HCT116 (cell line): ENCODE measurements around the gene IL17D. TPM values are rescaled to one million over a fixed set of nuclear protein-coding genes. Genes with fewer than 3 reads are reported as not detected.

ENCODE experiments used
- ATAC-seq: fragments of 200-7000 bp; cut with Tn5 transposase; 2 replicates; pipeline ENCODE4 v1.9.1; 2020; ENCODE audit warnings: mild to moderate bottlenecking, moderate library complexity
- BruUV-seq: library from RNA; stranded (reverse); fragments of 400-500 nt; replicated peaks from 2 replicates; lab custom pipeline; 2021; lab: Mats Ljungman, UMichigan
- CTCF ChIA-PET: fragments of 300-600 bp; sonication (Branson Sonifier 250); formaldehyde crosslinking; loops from one replicate; lab custom pipeline; 2021; ENCODE audit warnings: antibody characterized with exemption; lab: Charles Lee
- POLR2A ChIA-PET: fragments of 300-600, 350-600 bp; sonication (Branson Sonifier 250); formaldehyde crosslinking; loops from one replicate; lab custom pipeline; 2021; ENCODE audit warnings: antibody characterized with exemption; lab: Charles Lee
- RAD21 ChIA-PET, 2 experiments: fragments of 300-600 bp; sonication (Branson Sonifier 250); formaldehyde crosslinking; loops; one replicate each; lab custom pipeline; 2023; ENCODE audit warnings: low total read pairs in 2 of 2; ENCODE audit not compliant: uncharacterized antibody in 2 of 2, unreplicated experiment in 2 of 2, low non-redundant PET in 1 of 2; lab: Charles Lee
- DNase-seq: peaks from one replicate; pipeline ENCODE4 v3.0.0-alpha.2; 2010; ENCODE audit warnings: low read depth, low spot score
- H2AFZ ChIP-seq: fragments of 200-600 bp; shearing (Covaris generic), sonication (generic); 2 replicates; pipeline ENCODE4 v1.6.1; 2017; ENCODE audit warnings: low read depth, mixed run types, mixed read lengths, antibody characterized with exemption, low read length; ENCODE audit not compliant: poor library complexity, severe bottlenecking
- H3K27ac ChIP-seq: 2 replicates; pipeline ENCODE4 v1.5.1; 2012; ENCODE audit warnings: low read depth, low read length
- H3K27me3 ChIP-seq: fragments of 200-600 bp; sonication (generic); 2 replicates; pipeline ENCODE4 v1.6.1; 2016; ENCODE audit warnings: mixed run types, low read length, mixed read lengths; ENCODE audit not compliant: insufficient read depth
- H3K36me3 ChIP-seq, 2 experiments: fragments of 200-500 bp in 1 of 2; fragments of 200-600 bp in 1 of 2; sonication (Bioruptor generic) in 1 of 2; sonication (generic) in 1 of 2; 2 replicates each; pipeline versions ENCODE4 v1.5.1 to v1.6.1; 2014 to 2016; ENCODE audit warnings: low read length in 2 of 2, inconsistent platforms in 1 of 2, mixed read lengths in 1 of 2, mixed run types in 1 of 2; ENCODE audit not compliant: insufficient read depth in 2 of 2, control insufficient read depth in 1 of 2
- H3K4me1 ChIP-seq, 2 experiments: fragments of 200-600 bp in 1 of 2; sonication (generic) in 1 of 2; 2 replicates each; pipeline versions ENCODE4 v1.5.1 to v1.6.1; 2012 to 2017; ENCODE audit warnings: low read length in 2 of 2, inconsistent platforms in 1 of 2, mild to moderate bottlenecking in 1 of 2, mixed read lengths in 1 of 2, mixed run types in 1 of 2, moderate library complexity in 1 of 2; ENCODE audit not compliant: insufficient read depth in 2 of 2, control insufficient read depth in 1 of 2
- H3K4me2 ChIP-seq: fragments of 200-600 bp; sonication (generic); 2 replicates; pipeline ENCODE4 v1.6.1; 2017; ENCODE audit warnings: mixed run types, low read length, mixed read lengths
- H3K4me3 ChIP-seq, 2 experiments: fragments of 200-600 bp in 1 of 2; sonication (generic) in 1 of 2; replicated peaks in 1 of 2; 2 replicates each; pipeline ENCODE4 v1.5.1; 2011 to 2016; ENCODE audit warnings: low read length in 2 of 2, control low read depth in 1 of 2, low read depth in 1 of 2, mild to moderate bottlenecking in 1 of 2, mixed read lengths in 1 of 2, mixed run types in 1 of 2
- H3K79me2 ChIP-seq: fragments of 200-600 bp; sonication (generic); 2 replicates; pipeline ENCODE4 v1.6.1; 2017; ENCODE audit warnings: mild to moderate bottlenecking, mixed run types, low read length, moderate library complexity, mixed read lengths; ENCODE audit not compliant: insufficient read depth
- H3K9ac ChIP-seq: fragments of 200-600 bp; sonication (generic); 2 replicates; pipeline ENCODE4 v1.6.1; 2016; ENCODE audit warnings: low read length, mixed read lengths
- H3K9me2 ChIP-seq: fragments of 200-600 bp; sonication (generic), shearing (Covaris generic); 2 replicates; pipeline ENCODE4 v1.6.1; 2017; ENCODE audit warnings: mixed run types, mild to moderate bottlenecking, moderate library complexity; ENCODE audit not compliant: insufficient read depth
- H3K9me3 ChIP-seq, 2 experiments: fragments of 200-500 bp in 1 of 2; fragments of 200-600 bp in 1 of 2; sonication (Bioruptor generic) in 1 of 2; sonication (generic) in 1 of 2; 2 replicates each; pipeline ENCODE4 v1.6.1; 2014 to 2017; ENCODE audit warnings: low read length in 2 of 2, mixed read lengths in 2 of 2, inconsistent platforms in 1 of 2, low read depth in 1 of 2, mild to moderate bottlenecking in 1 of 2, mixed run types in 1 of 2, moderate library complexity in 1 of 2; ENCODE audit not compliant: control insufficient read depth in 1 of 2, insufficient read depth in 1 of 2
- H4K20me1 ChIP-seq: fragments of 200-600 bp; sonication (generic), shearing (Covaris generic); 2 replicates; pipeline ENCODE4 v1.6.1; 2017; ENCODE audit warnings: mixed run types, mild to moderate bottlenecking, moderate library complexity; ENCODE audit not compliant: insufficient read depth
- ATF3 ChIP-seq: IDR thresholded peaks from 2 replicates; pipeline ENCODE4 v1.6.1; 2012
- CBX3 ChIP-seq: IDR thresholded peaks from 2 replicates; pipeline ENCODE4 v1.6.1; 2012; ENCODE audit warnings: low read depth
- CEBPB ChIP-seq: IDR thresholded peaks from 2 replicates; pipeline ENCODE4 v1.6.1; 2012; ENCODE audit warnings: low read depth
- EGR1 ChIP-seq: IDR thresholded peaks from 2 replicates; pipeline ENCODE4 v1.6.1; 2012; ENCODE audit warnings: low read depth
- ELF1 ChIP-seq: IDR thresholded peaks from 2 replicates; pipeline ENCODE4 v1.6.1; 2012; ENCODE audit warnings: low read depth, borderline replicate concordance
- EZH2phosphoT487 ChIP-seq: fragments of 200-600 bp; IDR thresholded peaks from 2 replicates; pipeline ENCODE4 v1.6.1; 2018; ENCODE audit warnings: antibody characterized with exemption, borderline replicate concordance
- FOSL1 ChIP-seq: IDR thresholded peaks from 2 replicates; pipeline ENCODE4 v1.6.1; 2012; ENCODE audit warnings: low read depth
- JUND ChIP-seq: IDR thresholded peaks from 2 replicates; pipeline ENCODE4 v1.6.1; 2012
- POLR2A ChIP-seq: IDR thresholded peaks from 2 replicates; pipeline ENCODE4 v1.7.0; 2011; ENCODE audit warnings: borderline replicate concordance; ENCODE audit not compliant: insufficient read depth, insufficient read length; ENCODE audit errors: extremely low read depth
- POLR2AphosphoS5 ChIP-seq: IDR thresholded peaks from 2 replicates; pipeline ENCODE4 v1.6.1; 2011; ENCODE audit warnings: mild to moderate bottlenecking, low read depth, low read length, moderate library complexity
- REST ChIP-seq: IDR thresholded peaks from 2 replicates; pipeline ENCODE4 v1.6.1; 2012; ENCODE audit warnings: low read depth
- SIN3A ChIP-seq: IDR thresholded peaks from 2 replicates; pipeline ENCODE4 v1.6.1; 2012; ENCODE audit warnings: low read depth
- SRF ChIP-seq: IDR thresholded peaks from 2 replicates; pipeline ENCODE4 v1.6.1; 2012; ENCODE audit warnings: low read depth
- YY1 ChIP-seq: IDR thresholded peaks from 2 replicates; pipeline ENCODE4 v1.6.1; 2011; ENCODE audit warnings: low read length, low read depth, moderate library complexity, mild to moderate bottlenecking; ENCODE audit not compliant: insufficient replicate concordance; ENCODE audit errors: extremely low read depth
- ZFX ChIP-seq: fragments of 450-650 bp; IDR thresholded peaks from 2 replicates; pipeline ENCODE4 v1.6.1; 2017
- ZNF274 ChIP-seq: fragments of 200-500 bp; sonication (Bioruptor generic); IDR thresholded peaks from 2 replicates; pipeline ENCODE4 v1.6.1; 2014; ENCODE audit warnings: mild to moderate bottlenecking, low read depth, low read length, inconsistent platforms
- intact Hi-C: fragments of 100-400 bp; cut with micrococcal nuclease; formaldehyde crosslinking; loops from 2 replicates; pipeline ENCODE4 v1.10.0; 2022
- total RNA-seq: library from RNA; stranded (reverse); gene quantifications from one replicate; pipeline ENCODE4 v1.2.1, GENCODE V29; 2021; ENCODE audit not compliant: unreplicated experiment

The IL17D gene
- total RNA-seq, 1 experiment from 2014 or later: 0.25 TPM

GRCh38 chr13:20708216-20708615, 4.7 kb downstream of the IL17D start (continued):
- TF ChIP-seq ATF3 (no peak), POLR2A (no peak), SIN3A (no peak), ZNF274 (no peak), YY1 (no peak), FOSL1 (no peak), EZH2phosphoT487 (no peak), ELF1 (no peak)
- TF ChIP-seq, all 23 proteins: peak for 0

GRCh38 chr13:20709369-20709768, 5.9 kb downstream of the IL17D start:
- Histone ChIP-seq H3K4me1 (peaks cover 0 to 29% of the 10 kb centered on the region in 2 experiments; a peak in 3 of 4 replicates), H3K9ac (no peak overlapping the region), H3K9me2 (no peaks in the 10 kb centered on the region), H2AFZ (no peak overlapping the region), H3K4me2 (no peak overlapping the region), H4K20me1 (no peaks in the 10 kb centered on the region), H3K27me3 (no peaks in the 10 kb centered on the region), H3K27ac (no peak overlapping the region), H3K79me2 (no peaks in the 10 kb centered on the region), H3K36me3 (no peaks in the 10 kb centered on the region), H3K4me3 (no peak overlapping the region), H3K9me3 (no peaks in the 10 kb centered on the region)
- ChIA-PET CTCF (interaction anchor here (0.6 to 1.3 kb wide), 3 partner anchors 13 to 215 kb away, joined by 3 to 5 read pairs (median 3); no protein-coding TSS in a partner anchor), RAD21 (no interaction called here), POLR2A (no interaction called here)
- DNase-seq (no peak), ATAC-seq (no peak)
- BruUV-seq: no TSS peak
- intact Hi-C loops: loop anchor here (10.0 kb wide), 1 partner anchor 515 kb away; the partner anchor contains the start of gene GJB2
- no peak for TF ChIP-seq SRF
- TF ChIP-seq CEBPB: no peak
- no peak for TF ChIP-seq POLR2AphosphoS5
- TF ChIP-seq JUND: no peak
- no peak for TF ChIP-seq ZFX
- no peak for TF ChIP-seq REST
- TF ChIP-seq FOSL1: no peak
- TF ChIP-seq POLR2A: no peak
- no peak for TF ChIP-seq EZH2phosphoT487
- no peak for TF ChIP-seq EGR1
- TF ChIP-seq SIN3A: no peak
- no peak for TF ChIP-seq CBX3
